Hepatocyte (in vitro differentiated cells): ENCODE results near the gene CARMIL1. TPM values are rescaled to one million over a fixed set of nuclear protein-coding genes. Genes with fewer than 3 reads are reported as not detected.

ENCODE experiments used
- DNase-seq: peaks from one replicate; pipeline ENCODE4 v3.0.0-alpha.2; 2016; ENCODE audit warnings: low spot score
- H2AFZ ChIP-seq: fragments of 200-600 bp; sonication (generic); 2 replicates; pipeline ENCODE4 v1.6.0; 2016; ENCODE audit warnings: antibody characterized with exemption, mild to moderate bottlenecking
- H3K27ac ChIP-seq: fragments of 200-600 bp; sonication (generic); 2 replicates; pipeline ENCODE4 v1.5.1; 2016; ENCODE audit warnings: mild to moderate bottlenecking
- H3K27me3 ChIP-seq: fragments of 200-600 bp; sonication (generic); 2 replicates; pipeline ENCODE4 v1.6.1; 2016
- H3K36me3 ChIP-seq: fragments of 200-600 bp; sonication (generic); replicated peaks from 2 replicates; pipeline ENCODE4 v1.5.1; 2016; ENCODE audit warnings: low read depth; ENCODE audit not compliant: insufficient read depth
- H3K4me1 ChIP-seq: fragments of 200-600 bp; sonication (generic); 2 replicates; pipeline ENCODE4 v1.5.1; 2016; ENCODE audit warnings: mild to moderate bottlenecking, moderate library complexity; ENCODE audit not compliant: insufficient read depth
- H3K4me2 ChIP-seq: fragments of 200-600 bp; sonication (generic); 2 replicates; pipeline ENCODE4 v1.6.0; 2016
- H3K4me3 ChIP-seq: fragments of 200-600 bp; sonication (generic); 2 replicates; pipeline ENCODE4 v1.5.1; 2016; ENCODE audit warnings: mild to moderate bottlenecking
- H3K79me2 ChIP-seq: fragments of 200-600 bp; sonication (generic); 2 replicates; pipeline ENCODE4 v1.6.0; 2017; ENCODE audit warnings: mild to moderate bottlenecking
- H3K9me2 ChIP-seq: fragments of 200-600 bp; sonication (generic); replicated peaks from 2 replicates; pipeline ENCODE4 v1.6.0; 2017; ENCODE audit warnings: mild to moderate bottlenecking; ENCODE audit not compliant: insufficient read depth
- H3K9me3 ChIP-seq: fragments of 200-600 bp; sonication (generic); 2 replicates; pipeline ENCODE4 v1.5.1; 2016; ENCODE audit warnings: low read depth, mild to moderate bottlenecking
- H4K20me1 ChIP-seq: fragments of 200-600 bp; sonication (generic); 2 replicates; pipeline ENCODE4 v1.6.0; 2016; ENCODE audit warnings: mild to moderate bottlenecking; ENCODE audit not compliant: insufficient read depth, poor library complexity, severe bottlenecking
- CTCF ChIP-seq: fragments of 200-600 bp; sonication (generic); IDR thresholded peaks from 2 replicates; pipeline ENCODE4 v1.5.1; 2016; ENCODE audit warnings: antibody characterized with exemption, mild to moderate bottlenecking; ENCODE audit not compliant: poor library complexity
- EZH2 ChIP-seq: fragments of 200-600 bp; sonication (generic); IDR thresholded peaks from 2 replicates; pipeline ENCODE4 v1.6.1; 2016; ENCODE audit warnings: antibody characterized with exemption, mild to moderate bottlenecking, borderline replicate concordance
- EZH2phosphoT487 ChIP-seq: fragments of 200-600 bp; sonication (generic); IDR thresholded peaks from one replicate; pipeline ENCODE4 v1.6.1; 2018; ENCODE audit warnings: antibody characterized with exemption, mild to moderate bottlenecking, low read depth, moderate library complexity; ENCODE audit not compliant: unreplicated experiment, severe bottlenecking
- WGBS: methylation state at CpG from one replicate; pipeline ENCODE4 v1.1.6; 2016; ENCODE audit warnings: low lambda C conversion rate; ENCODE audit errors: missing lambda C conversion rate; 5-methylcytosine and 5-hydroxymethylcytosine counted together
- polyA plus RNA-seq: library from polyadenylated mRNA; unstranded; fragments of >200 nt; fragmentation: Nextera tagmentation; extraction: Ambion mirVana; gene quantifications from 2 replicates; pipeline ENCODE4 v1.2.1, GENCODE V29; 2016
- total RNA-seq: library from RNA; depleted of rRNA; stranded (reverse); fragments of >200 nt; gene quantifications from 2 replicates; pipeline ENCODE4 v1.2.3, GENCODE V29; 2014

CARMIL1 gene
- total and polyA plus RNA-seq, 2 experiments from 2014 or later: 19.5 to 40.6 TPM

GRCh38 chr6:25346064-25346463 is 66.9 kb downstream of the CARMIL1 start:
- no peak overlapping the region for H2AFZ ChIP-seq
- TF ChIP-seq EZH2 (no peak), CTCF (no peak), EZH2phosphoT487 (no peak)
- peak overlapping the region; percentile 64 for H3K27ac ChIP-seq
- peak; percentile 60 for DNase-seq
- H3K4me2 ChIP-seq: peak overlapping the region; percentile 28
- no peaks in the 10 kb centered on the region for H3K9me2 ChIP-seq
- peaks cover 4% of the 10 kb centered on the region for H4K20me1 ChIP-seq
- no peak overlapping the region for H3K4me3 ChIP-seq
- H3K4me1 ChIP-seq: peaks cover 12% of the 10 kb centered on the region
- H3K79me2 ChIP-seq: peaks cover 94% of the 10 kb centered on the region
- WGBS: 35% methylated on average over 3 of the region's 3 CpGs
- no peaks in the 10 kb centered on the region for H3K36me3 ChIP-seq
- no peaks in the 10 kb centered on the region for H3K27me3 ChIP-seq
- no peaks in the 10 kb centered on the region for H3K9me3 ChIP-seq

- Histone ChIP-seq H3K27ac (no peak overlapping the region), H3K36me3 (no peaks in the 10 kb centered on the region), H3K27me3 (no peaks in the 10 kb centered on the region), H3K4me1 (peaks cover 9% of the 10 kb centered on the region), H2AFZ (no peak overlapping the region), H3K79me2 (peaks cover 90% of the 10 kb centered on the region), H3K4me3 (no peak overlapping the region), H3K9me3 (no peaks in the 10 kb centered on the region), H4K20me1 (peaks cover 4% of the 10 kb centered on the region), H3K4me2 (no peak overlapping the region), H3K9me2 (no peaks in the 10 kb centered on the region)
- no peak for DNase-seq
- TF ChIP-seq EZH2 (no peak), EZH2phosphoT487 (no peak), CTCF (no peak)
Observed at GRCh38 chr6:25350573-25350972, 71.4 kb downstream of the CARMIL1 start.

- peaks cover 89% of the 10 kb centered on the region for H3K79me2 ChIP-seq
- no peak overlapping the region for H3K27ac ChIP-seq
- no peak for DNase-seq
Observed at GRCh38 chr6:25351485-25351884, 72.3 kb downstream of the CARMIL1 start.

More at GRCh38 chr6:25351485-25351884, 72.3 kb downstream of the CARMIL1 start:
- Histone ChIP-seq H3K9me2 (no peaks in the 10 kb centered on the region), H3K27me3 (no peaks in the 10 kb centered on the region), H2AFZ (no peak overlapping the region), H3K9me3 (no peaks in the 10 kb centered on the region), H3K4me1 (peaks cover 9% of the 10 kb centered on the region), H3K4me3 (no peak overlapping the region), H3K36me3 (no peaks in the 10 kb centered on the region), H4K20me1 (peaks cover under 1% of the 10 kb centered on the region), H3K4me2 (no peak overlapping the region)
- 84% methylated on average over 6 of the region's 6 CpGs for WGBS
- TF ChIP-seq EZH2 (no peak), EZH2phosphoT487 (no peak), CTCF (no peak)
